Duodenal mucosa (tissue), 2 donors: ENCODE results near the gene FBXO40.

Experiments used
- H3K27ac ChIP-seq: one replicate; pipeline ENCODE4 v1.7.0; 2013; ENCODE audit warnings: low read depth, low read length
- H3K27me3 ChIP-seq, 2 donors: one replicate each; pipeline ENCODE4 v1.7.0; 2013; ENCODE audit warnings: low read length in 2 of 2, control low read depth in 1 of 2; ENCODE audit not compliant: insufficient read depth in 2 of 2, control insufficient read depth in 1 of 2
- H3K36me3 ChIP-seq, 2 donors: one replicate each; pipeline ENCODE4 v1.7.0; 2013; ENCODE audit warnings: low read length in 2 of 2, control low read depth in 1 of 2; ENCODE audit not compliant: insufficient read depth in 2 of 2, control insufficient read depth in 1 of 2
- H3K4me1 ChIP-seq, 2 donors: one replicate each; pipeline ENCODE4 v1.7.0; 2013; ENCODE audit warnings: low read length in 2 of 2, control low read depth in 1 of 2; ENCODE audit not compliant: insufficient read depth in 2 of 2, control insufficient read depth in 1 of 2
- H3K4me3 ChIP-seq, 2 donors: one replicate each; pipeline ENCODE4 v1.7.0; 2013; ENCODE audit warnings: low read length in 2 of 2, low read depth in 1 of 2
- H3K9ac ChIP-seq, 2 donors: one replicate each; pipeline ENCODE4 v1.7.0; 2013; ENCODE audit warnings: low read length in 2 of 2, low read depth in 1 of 2
- H3K9me3 ChIP-seq, 2 donors: one replicate each; pipeline ENCODE4 v1.7.0; 2013; ENCODE audit warnings: low read length in 2 of 2, control low read depth in 1 of 2; ENCODE audit not compliant: control insufficient read depth in 1 of 2

FBXO40 gene

GRCh38 chr3:121606106-121606505 lies 12.9 kb downstream of the FBXO40 start:
- Histone ChIP-seq H3K36me3 (no peaks in the 10 kb centered on the region), H3K9me3 (no peaks in the 10 kb centered on the region), H3K4me3 (no peak overlapping the region), H3K27me3 (no peaks in the 10 kb centered on the region), H3K27ac (no peak overlapping the region), H3K4me1 (no peaks in the 10 kb centered on the region), H3K9ac (no peak overlapping the region)

- H3K4me3 ChIP-seq, result no peak overlapping the region
- no peak overlapping the region for H3K27ac ChIP-seq
- no peak overlapping the region for H3K9ac ChIP-seq
- H3K4me1 ChIP-seq, result no peaks in the 10 kb centered on the region
- H3K36me3 ChIP-seq, result no peaks in the 10 kb centered on the region
- H3K27me3 ChIP-seq, result no peaks in the 10 kb centered on the region
- no peaks in the 10 kb centered on the region for H3K9me3 ChIP-seq
Observed at GRCh38 chr3:121619691-121620090, 26.5 kb downstream of the FBXO40 start.

GRCh38 chr3:121621491-121621890 lies 28.3 kb downstream of the FBXO40 start:
- Histone ChIP-seq H3K4me1 (no peaks in the 10 kb centered on the region), H3K27ac (no peak overlapping the region), H3K9ac (no peak overlapping the region), H3K27me3 (no peaks in the 10 kb centered on the region), H3K4me3 (no peak overlapping the region), H3K9me3 (no peaks in the 10 kb centered on the region), H3K36me3 (no peaks in the 10 kb centered on the region)

GRCh38 chr3:121624147-121624899 lies 31.1 kb downstream of the FBXO40 start:
- no peaks in the 10 kb centered on the region for H3K9me3 ChIP-seq
- H3K4me3 ChIP-seq, result no peak overlapping the region
- no peaks in the 10 kb centered on the region for H3K36me3 ChIP-seq
- H3K9ac ChIP-seq, result no peak overlapping the region
- no peaks in the 10 kb centered on the region for H3K27me3 ChIP-seq
- no peak overlapping the region for H3K27ac ChIP-seq
- no peaks in the 10 kb centered on the region for H3K4me1 ChIP-seq

- Histone ChIP-seq H3K4me1 (no peaks in the 10 kb centered on the region), H3K27me3 (no peaks in the 10 kb centered on the region), H3K27ac (no peak overlapping the region), H3K9ac (no peak overlapping the region), H3K9me3 (no peaks in the 10 kb centered on the region), H3K4me3 (no peak overlapping the region), H3K36me3 (peaks cover 0 to 3% of the 10 kb centered on the region in 2 donors)
Observed at GRCh38 chr3:121626495-121626894, 33.3 kb downstream of the FBXO40 start.

- H3K36me3 ChIP-seq, result peaks cover 3 to 5% of the 10 kb centered on the region in 2 donors
- H3K4me3 ChIP-seq, result no peak overlapping the region
- H3K27ac ChIP-seq, result no peak overlapping the region
- H3K27me3 ChIP-seq, result no peaks in the 10 kb centered on the region
- H3K9ac ChIP-seq, result no peak overlapping the region
- H3K4me1 ChIP-seq, result no peaks in the 10 kb centered on the region
- no peaks in the 10 kb centered on the region for H3K9me3 ChIP-seq
Observed at GRCh38 chr3:121627211-121627610, 34.0 kb downstream of the FBXO40 start.

- no peaks in the 10 kb centered on the region for H3K9me3 ChIP-seq
- no peaks in the 10 kb centered on the region for H3K4me1 ChIP-seq
- peaks cover 3 to 5% of the 10 kb centered on the region in 2 donors for H3K36me3 ChIP-seq
- no peak overlapping the region for H3K4me3 ChIP-seq
- no peak overlapping the region for H3K27ac ChIP-seq
- no peak overlapping the region for H3K9ac ChIP-seq
- no peaks in the 10 kb centered on the region for H3K27me3 ChIP-seq
Observed at GRCh38 chr3:121627622-121628021, 34.4 kb downstream of the FBXO40 start.

- H3K9ac ChIP-seq, result no peak overlapping the region
- no peaks in the 10 kb centered on the region for H3K9me3 ChIP-seq
- H3K27me3 ChIP-seq, result no peaks in the 10 kb centered on the region
- H3K4me1 ChIP-seq, result no peaks in the 10 kb centered on the region
- peaks cover 3 to 16% of the 10 kb centered on the region in 2 donors for H3K36me3 ChIP-seq
- no peak overlapping the region for H3K27ac ChIP-seq
- H3K4me3 ChIP-seq, result no peak overlapping the region
Observed at GRCh38 chr3:121629601-121630000, 36.4 kb downstream of the FBXO40 start.

GRCh38 chr3:121630355-121630754 lies 37.2 kb downstream of the FBXO40 start:
- H3K4me1 ChIP-seq, result no peaks in the 10 kb centered on the region
- H3K27ac ChIP-seq, result no peak overlapping the region
- no peak overlapping the region for H3K4me3 ChIP-seq
- H3K9me3 ChIP-seq, result no peaks in the 10 kb centered on the region
- no peak overlapping the region for H3K9ac ChIP-seq
- peaks cover 3 to 16% of the 10 kb centered on the region in 2 donors for H3K36me3 ChIP-seq
- no peaks in the 10 kb centered on the region for H3K27me3 ChIP-seq

- Histone ChIP-seq H3K36me3 (peaks cover 13 to 35% of the 10 kb centered on the region in 2 donors), H3K4me1 (no peaks in the 10 kb centered on the region), H3K4me3 (no peak overlapping the region), H3K27ac (no peak overlapping the region), H3K9me3 (no peaks in the 10 kb centered on the region), H3K27me3 (no peaks in the 10 kb centered on the region), H3K9ac (no peak overlapping the region)
Observed at GRCh38 chr3:121637922-121638321, 44.7 kb downstream of the FBXO40 start.
